HG03159 (cell line): ENCODE data around the gene CALN1.
"Not testable (repeated sequence)": the region's sequence is repeated elsewhere in the genome, so short reads cannot be mapped to it uniquely, and the experiment has no call there.

ENCODE experiments used
- ATAC-seq: cut with Tn5 transposase; IDR thresholded peaks from one replicate; pipeline ENCODE4 v1.9.1; 2021; ENCODE audit warnings: mild to moderate bottlenecking, moderate library complexity; ENCODE audit not compliant: unreplicated experiment

Gene CALN1

DNA sequence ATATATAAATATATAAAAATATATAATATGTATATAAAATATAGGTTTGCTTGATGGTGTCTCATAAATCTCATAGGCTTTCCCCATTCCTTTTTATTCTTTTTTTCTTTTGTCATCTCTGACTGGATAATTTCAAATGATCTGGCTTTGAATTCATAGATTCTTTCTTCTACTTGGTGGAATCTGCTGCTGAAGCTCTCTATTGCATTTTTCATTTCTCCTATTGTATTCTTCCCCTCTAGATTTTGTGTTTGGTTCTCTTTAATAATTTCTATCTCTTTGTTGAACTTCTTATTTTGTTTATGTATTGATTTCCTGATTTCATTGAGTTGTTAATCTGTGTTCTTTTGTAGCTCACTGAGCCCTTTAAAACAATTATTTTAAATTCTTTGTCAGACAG is 650.8 kb downstream of the CALN1 start:
- no peak for ATAC-seq

DNA sequence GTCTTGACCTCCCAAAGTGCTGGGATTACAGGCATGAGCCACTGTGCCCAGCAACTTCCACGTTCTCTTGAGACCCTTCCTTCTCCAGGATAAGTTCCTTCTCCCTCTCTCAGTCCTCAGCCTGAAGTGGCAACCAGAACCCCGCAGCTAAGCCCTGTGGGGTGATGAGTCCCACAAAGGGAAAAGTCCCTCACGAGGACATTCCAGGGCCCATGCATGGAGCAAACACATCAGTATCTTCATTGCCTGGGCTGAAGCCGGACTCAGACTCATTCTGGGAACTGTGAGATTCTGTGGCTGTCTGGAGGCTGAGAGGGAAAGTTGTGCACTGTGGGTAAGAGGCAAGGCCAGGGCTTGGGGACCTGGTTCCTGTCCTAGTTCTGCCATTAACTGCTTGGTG is 657.3 kb downstream of the CALN1 start:
- no peak for ATAC-seq

DNA sequence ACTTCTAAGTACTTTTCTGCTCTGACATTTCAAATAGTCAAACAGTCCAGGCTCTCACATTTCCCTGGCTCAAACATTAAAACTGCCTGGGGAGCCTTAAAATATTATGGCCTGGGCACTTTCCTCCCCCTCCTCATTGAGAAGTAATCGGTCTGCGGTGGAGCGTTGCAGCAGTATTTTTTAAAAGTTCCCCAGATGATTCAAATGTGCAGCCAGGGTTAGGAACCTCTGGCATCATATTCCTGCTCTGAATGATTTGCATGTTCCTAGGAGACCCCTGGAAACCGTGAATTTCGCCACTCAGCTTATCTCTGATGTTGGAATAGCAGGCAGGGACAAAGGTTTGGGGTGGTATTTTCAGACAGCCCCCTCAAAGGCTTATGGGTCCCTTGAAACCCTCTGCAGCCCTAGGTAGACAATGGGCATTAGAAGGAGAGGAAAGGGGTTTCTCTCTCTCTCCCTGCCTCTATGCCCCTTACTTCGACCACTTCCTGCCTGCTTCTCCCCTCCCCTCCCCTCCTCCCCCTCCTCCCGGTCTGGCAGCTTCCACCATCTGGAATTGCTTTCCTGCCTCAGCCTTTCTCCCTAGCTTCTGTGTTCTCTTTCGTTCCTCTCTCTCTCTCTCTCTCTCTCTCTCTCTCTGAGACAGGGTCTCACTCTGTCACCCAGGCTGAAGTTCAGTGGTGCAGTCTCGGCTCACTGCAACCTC is 658.0 kb downstream of the CALN1 start:
- ATAC-seq: no peak

DNA sequence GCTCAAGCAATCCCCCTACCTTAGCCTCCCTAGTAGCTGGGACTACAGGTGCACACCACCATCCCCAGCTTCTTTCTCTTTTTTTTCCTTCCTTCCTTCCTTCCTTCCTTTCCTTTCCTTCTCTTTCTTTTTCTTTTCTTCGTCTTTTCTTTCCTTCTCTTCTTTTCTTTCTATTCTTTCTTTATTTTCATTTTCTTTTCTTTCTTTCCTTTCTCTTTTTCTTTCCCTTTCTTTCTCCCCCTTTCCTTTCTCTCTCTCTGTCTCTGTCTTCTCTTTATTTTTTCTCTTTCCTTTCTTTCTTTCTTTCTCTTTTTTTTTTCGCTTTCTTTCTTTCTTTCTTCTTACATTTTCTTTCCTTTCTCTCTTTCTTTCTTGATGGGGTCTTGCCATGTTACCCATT is 658.9 kb downstream of the CALN1 start:
- no peak for ATAC-seq

DNA sequence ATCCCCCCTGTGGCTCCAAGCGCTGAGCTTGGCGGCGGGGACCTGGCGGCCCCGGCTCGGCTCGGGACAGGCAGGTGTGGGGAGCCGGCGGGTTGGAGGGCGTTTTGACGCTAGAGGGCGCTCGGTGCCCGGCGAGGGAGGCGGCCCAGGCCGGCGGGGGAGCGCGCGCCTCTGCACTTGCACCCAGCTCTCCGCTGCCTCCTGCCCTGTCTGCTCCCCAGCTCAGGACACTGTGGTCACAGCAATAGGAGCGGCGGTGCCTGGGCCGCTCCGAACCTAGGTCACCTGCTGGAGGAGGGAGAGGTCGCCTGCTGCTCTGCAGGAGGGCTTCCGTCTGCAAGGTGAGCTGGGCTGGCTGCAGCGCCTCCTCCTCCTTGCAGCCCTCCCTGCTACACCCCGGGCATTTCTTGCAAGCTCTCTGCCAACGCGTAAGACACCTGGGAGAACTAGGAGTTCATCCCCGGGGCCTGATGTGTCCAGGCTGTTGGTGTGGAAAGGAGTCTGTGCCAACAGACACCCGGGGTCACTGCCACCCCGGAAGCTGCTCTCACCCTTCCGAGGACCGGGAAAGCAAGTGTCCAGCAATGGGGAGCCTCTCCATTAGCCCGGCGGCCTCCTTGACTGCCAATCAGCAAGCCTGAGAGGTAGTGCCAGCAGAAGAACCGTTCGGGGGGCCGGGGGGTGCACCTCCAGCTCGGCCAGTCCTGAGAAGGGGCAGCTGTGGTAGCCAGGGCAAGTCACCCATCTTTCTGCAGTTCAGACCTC is 659.8 kb downstream of the CALN1 start:
- no peak for ATAC-seq

DNA sequence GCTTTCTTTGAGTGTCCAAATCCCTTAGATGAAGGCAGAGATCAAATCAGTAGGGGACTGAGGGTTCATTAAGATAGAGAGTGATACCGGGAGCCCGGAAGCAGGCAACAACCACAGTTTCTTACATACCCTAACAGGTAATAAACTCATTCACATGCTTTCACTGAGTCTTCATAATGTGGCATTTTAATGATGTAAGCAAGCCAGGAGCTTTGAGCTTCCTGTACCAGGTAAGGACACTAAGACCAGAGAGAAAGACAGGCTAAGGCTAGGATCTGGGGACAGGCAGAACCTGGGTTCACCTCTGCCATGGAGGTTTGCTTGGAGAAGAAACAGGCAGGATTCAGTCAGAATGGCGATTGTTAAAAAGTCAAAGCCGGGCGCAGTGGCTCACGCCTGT is 661.8 kb downstream of the CALN1 start:
- no peak for ATAC-seq

DNA sequence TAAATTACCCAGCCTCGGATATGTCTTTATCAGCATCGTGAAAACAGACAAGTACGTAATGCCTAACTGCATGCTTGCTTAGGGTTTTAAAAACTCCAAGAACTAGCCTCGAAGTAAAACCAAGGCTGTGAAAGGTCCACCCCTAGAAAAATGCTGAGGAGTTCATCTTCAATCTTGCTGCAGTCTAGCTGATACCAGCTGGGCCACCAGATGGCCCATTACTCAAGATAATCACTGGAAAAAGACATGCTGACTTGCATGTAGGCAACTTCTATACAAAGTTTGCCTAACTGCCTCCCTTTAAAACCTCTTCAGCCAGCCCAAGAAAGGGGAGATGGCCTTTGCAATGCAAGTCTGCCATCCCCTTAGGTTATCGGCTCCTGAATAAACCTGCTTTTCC is 666.1 kb downstream of the CALN1 start:
- no peak for ATAC-seq

DNA sequence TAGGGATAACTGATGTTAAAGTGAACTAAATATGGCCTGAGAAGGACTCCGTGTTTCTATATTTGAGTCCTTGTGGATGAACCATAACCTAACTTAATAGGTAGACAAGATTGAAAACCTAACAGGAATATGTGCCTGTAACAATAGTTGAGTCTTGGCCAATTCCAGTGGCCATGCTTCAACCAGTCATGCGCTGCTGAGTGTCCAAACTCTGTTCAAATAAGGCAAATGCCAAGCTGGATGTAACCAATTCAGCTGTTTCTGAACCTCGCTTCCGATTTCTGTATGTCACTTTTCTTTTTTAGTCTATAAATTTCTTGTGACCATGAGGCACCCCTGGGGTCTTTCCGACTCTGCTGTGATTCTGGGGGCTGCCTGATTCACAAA is 672.0 kb downstream of the CALN1 start:
- no peak for ATAC-seq

DNA sequence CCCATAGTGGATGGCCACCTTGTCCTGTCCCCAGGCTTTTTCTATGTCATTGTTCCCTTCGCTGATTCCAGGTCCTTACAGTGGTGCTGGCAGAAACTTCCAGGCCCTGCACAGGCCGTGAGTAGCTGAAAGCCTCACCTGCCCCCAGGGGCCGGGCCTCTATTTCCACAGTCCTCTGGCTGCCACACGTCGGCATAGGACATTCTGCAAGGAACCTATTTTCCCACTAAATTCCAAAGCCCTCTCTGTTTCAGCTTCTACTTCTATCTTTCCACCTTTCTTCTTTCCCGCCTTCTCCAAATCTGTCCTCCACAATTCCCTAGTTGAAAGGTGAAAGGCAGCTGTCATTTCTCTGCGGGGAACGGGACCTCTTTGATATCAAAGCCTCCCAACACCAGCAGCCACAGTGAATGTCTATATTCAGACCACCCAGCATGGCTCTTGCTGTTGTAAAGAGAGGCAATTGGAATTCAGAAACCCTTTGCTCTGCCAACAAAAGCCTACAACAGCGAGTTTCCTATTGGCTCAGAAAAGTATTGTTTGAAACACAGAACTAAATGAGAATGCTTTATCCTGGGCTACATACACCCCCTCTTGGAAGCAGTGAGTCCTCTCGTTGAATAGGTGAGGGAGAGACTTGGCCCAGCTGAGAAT is 672.5 kb downstream of the CALN1 start:
- no peak for ATAC-seq

DNA sequence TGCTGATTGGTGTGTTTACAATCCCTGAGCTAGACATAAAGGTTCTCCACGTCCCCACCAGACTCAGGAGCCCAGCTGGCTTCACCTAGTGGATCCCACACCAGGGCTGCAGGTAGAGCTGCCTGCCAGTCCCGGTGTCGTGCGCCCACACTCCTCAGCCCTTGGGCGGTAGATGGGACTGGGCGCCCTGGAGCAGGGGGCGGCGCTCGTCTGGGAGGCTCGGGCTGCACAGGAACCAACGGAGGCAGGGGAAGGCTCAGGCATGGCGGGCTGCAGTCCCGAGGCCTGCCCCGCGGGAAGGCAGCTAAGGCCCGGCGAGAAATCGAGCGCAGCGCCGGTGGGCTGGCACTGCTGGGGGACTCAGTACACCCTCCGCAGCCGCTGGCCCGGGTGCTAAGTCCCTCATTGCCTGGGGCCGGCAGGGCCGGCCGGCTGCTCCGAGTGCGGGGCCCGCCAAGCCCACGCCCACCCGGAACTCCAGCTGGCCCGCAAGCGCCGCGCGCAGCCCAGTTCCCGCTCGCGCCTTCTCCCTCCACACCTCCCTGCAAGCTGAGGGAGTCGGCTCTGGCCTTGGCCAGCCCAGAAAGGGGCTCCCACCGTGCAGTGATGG is 674.1 kb downstream of the CALN1 start:
- not testable (repeated sequence) for ATAC-seq

DNA sequence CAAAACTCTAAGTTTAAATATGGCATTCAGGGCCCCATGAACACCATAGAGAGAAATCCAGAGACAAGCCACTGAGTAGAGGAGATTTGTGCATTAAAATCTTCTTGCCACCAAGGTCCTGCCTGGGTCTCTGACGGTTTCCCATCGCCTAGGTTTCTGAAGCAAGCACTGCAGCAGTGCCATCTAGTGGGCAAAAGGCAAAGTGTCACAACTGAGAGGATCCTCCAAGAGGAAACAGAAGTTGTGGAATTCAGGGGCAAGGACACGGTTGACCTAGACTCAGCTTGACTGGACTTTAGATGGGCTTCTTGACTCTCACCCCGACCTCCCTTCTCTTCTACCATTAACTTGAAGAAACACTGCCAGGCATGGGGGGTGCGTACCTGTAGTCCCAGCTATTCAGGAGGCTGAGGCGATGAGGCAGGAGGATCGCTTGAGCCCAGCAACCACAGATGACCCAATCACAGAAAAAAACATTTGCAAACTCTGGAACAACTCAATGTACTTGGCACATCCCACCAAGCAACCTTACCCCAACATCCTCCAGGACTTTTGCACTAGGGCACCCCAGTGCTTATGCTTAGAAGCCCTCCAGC is 676.1 kb downstream of the CALN1 start:
- no peak for ATAC-seq

DNA sequence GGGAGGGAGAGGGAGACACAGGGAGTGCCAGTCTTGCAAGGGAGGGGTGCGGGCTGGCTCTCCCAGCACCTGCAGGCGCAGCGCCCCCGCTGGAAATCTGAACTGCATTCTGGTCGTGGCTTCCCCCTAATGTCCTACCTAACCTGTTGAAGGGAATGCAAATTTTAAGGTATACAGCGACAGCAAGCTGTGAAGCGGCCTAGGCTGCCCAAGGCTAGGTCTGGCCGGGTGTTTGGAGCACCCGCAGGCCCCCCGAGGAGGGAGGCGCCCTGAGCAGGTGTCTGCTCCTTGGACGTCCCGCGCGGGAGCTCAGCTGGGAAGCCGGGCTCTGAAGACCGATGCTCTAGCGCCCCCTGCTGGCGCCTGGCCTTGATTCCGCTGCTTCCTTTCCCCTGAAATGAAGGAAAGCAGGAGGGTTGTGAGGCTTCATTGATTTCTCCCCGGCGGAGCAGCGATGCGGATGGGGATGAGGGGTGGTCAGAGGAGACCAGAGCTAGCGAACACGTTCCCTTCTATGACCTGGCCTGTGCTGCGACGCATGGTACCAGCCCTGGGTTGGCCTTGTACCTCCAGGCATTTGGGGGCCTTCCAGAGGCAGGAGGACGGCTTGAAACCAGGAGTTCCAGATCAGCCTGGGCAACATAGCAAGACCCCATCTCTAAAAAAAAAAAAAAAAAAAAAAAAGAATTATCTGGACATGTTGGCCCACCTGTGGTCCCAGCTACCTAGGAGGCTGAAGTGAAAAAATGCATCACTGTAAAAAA is 678.8 kb downstream of the CALN1 start:
- no peak for ATAC-seq

DNA sequence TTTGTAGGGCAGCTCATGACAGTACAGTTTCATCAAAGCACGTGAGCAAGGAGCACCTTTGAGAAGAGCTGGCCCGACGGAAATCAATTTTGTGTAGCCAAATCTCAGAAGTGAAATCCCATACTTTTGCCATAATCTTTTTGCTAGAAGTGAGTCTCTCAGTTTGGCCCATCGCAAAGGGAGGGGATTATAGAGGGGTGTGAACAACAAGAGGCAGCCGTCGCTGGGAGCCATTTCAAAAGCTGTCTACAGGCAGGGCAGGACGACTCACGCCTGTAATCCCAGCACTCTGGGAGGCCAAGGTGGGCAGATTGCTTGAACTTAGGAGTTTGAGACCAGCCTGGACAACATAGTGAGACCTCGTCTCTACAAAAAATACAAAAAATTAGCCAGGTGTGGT is 680.4 kb downstream of the CALN1 start:
- no peak for ATAC-seq
